OCI-LY7 (cell line): Measurements from ENCODE around the gene SATB1. TPM values are rescaled to one million over a fixed set of nuclear protein-coding genes. Genes with fewer than 3 reads are reported as not detected.

ENCODE experiments used
- BruUV-seq: library from RNA; stranded (reverse); fragments of 400-500 nt; replicated peaks from 2 replicates; lab custom pipeline; 2021; lab: Mats Ljungman, UMichigan
- CTCF ChIA-PET: fragments of 300-600 bp; sonication (Branson Sonifier 250); formaldehyde crosslinking; loops from one replicate; lab custom pipeline; 2022; ENCODE audit warnings: antibody characterized with exemption; ENCODE audit not compliant: unreplicated experiment; lab: Charles Lee
- POLR2A ChIA-PET: fragments of 300-600 bp; sonication (Branson Sonifier 250); formaldehyde crosslinking; loops from one replicate; lab custom pipeline; 2022; ENCODE audit warnings: antibody characterized with exemption; lab: Charles Lee
- DNase-seq: peaks from one replicate; pipeline ENCODE4 v3.0.0-alpha.2; 2015; ENCODE audit warnings: low spot score
- H2AFZ ChIP-seq: fragments of 200-600 bp; sonication (generic), shearing (Covaris generic); 2 replicates; pipeline ENCODE4 v1.6.1; 2014; ENCODE audit warnings: mild to moderate bottlenecking, antibody characterized with exemption, low read length, moderate library complexity
- H3K27ac ChIP-seq: fragments of 200-600 bp; sonication (generic); 2 replicates; pipeline ENCODE4 v1.5.1; 2014; ENCODE audit warnings: mixed run types, low read depth, mild to moderate bottlenecking, moderate library complexity, low read length, inconsistent platforms; ENCODE audit not compliant: poor library complexity, severe bottlenecking
- H3K36me3 ChIP-seq: fragments of 200-600 bp; sonication (generic); 2 replicates; pipeline ENCODE4 v1.6.1; 2014; ENCODE audit warnings: mild to moderate bottlenecking, antibody characterized with exemption, low read length, moderate library complexity, mixed read lengths; ENCODE audit not compliant: insufficient read depth
- H3K4me1 ChIP-seq: fragments of 200-600 bp; sonication (generic); 2 replicates; pipeline ENCODE4 v1.5.1; 2014; ENCODE audit warnings: mild to moderate bottlenecking, low read length; ENCODE audit not compliant: insufficient read depth, poor library complexity, severe bottlenecking
- H3K4me2 ChIP-seq: fragments of 200-600 bp; sonication (generic); 2 replicates; pipeline ENCODE4 v1.6.1; 2014; ENCODE audit warnings: mild to moderate bottlenecking, low read length
- H3K4me3 ChIP-seq: fragments of 200-600 bp; sonication (generic); 2 replicates; pipeline ENCODE4 v1.5.1; 2014; ENCODE audit warnings: mild to moderate bottlenecking, low read depth, low read length; ENCODE audit not compliant: poor library complexity, severe bottlenecking
- H3K79me2 ChIP-seq: fragments of 200-600 bp; sonication (generic); 2 replicates; pipeline ENCODE4 v1.6.1; 2016; ENCODE audit warnings: low read depth, mild to moderate bottlenecking, low read length, moderate library complexity, mixed read lengths; ENCODE audit not compliant: insufficient read depth
- H3K9me2 ChIP-seq: fragments of 200-600 bp; sonication (generic); 2 replicates; pipeline ENCODE4 v1.6.1; 2016; ENCODE audit warnings: mild to moderate bottlenecking, low read length, mixed read lengths; ENCODE audit not compliant: insufficient read depth
- H3K9me3 ChIP-seq: fragments of 200-600 bp; sonication (generic); 2 replicates; pipeline ENCODE4 v1.6.1; 2014; ENCODE audit warnings: mild to moderate bottlenecking, mixed run types, low read length, mixed read lengths
- H4K20me1 ChIP-seq: fragments of 200-600 bp; sonication (generic); 2 replicates; pipeline ENCODE4 v1.6.1; 2014; ENCODE audit warnings: mild to moderate bottlenecking, antibody characterized with exemption, low read length, moderate library complexity, mixed read lengths; ENCODE audit not compliant: insufficient read depth
- CTCF ChIP-seq: fragments of 200-600 bp; sonication (generic); conservative IDR thresholded peaks from 2 replicates; pipeline ENCODE4 v1.5.1; 2014; ENCODE audit warnings: mild to moderate bottlenecking, antibody characterized with exemption, low read length, moderate library complexity, mixed read lengths
- EZH2phosphoT487 ChIP-seq: fragments of 200-600 bp; sonication (generic); IDR thresholded peaks from 2 replicates; pipeline ENCODE4 v1.6.1; 2018; ENCODE audit warnings: low read depth, borderline replicate concordance, mild to moderate bottlenecking, mixed run types, antibody characterized with exemption, low read length, moderate library complexity, mixed read lengths
- intact Hi-C: fragments of 100-400 bp; cut with micrococcal nuclease; formaldehyde crosslinking; loops from one replicate; pipeline ENCODE4 v1.10.0; 2022; ENCODE audit not compliant: unreplicated experiment
- total RNA-seq, 2 experiments: library from RNA; depleted of rRNA in 1 of 2; stranded (reverse); fragments of >200 nt in 1 of 2; shearing (Covaris generic) in 1 of 2; gene quantifications; 2 replicates each; pipeline ENCODE4 v1.2.3, GENCODE V29; 2014 to 2022

The SATB1 gene
- total RNA-seq, 2 experiments from 2014 or later = 2.5 to 5.6 TPM

GRCh38 chr3:18389108-18389733, 35.9 kb downstream of the SATB1 start:
- no peaks in the 10 kb centered on the region for H4K20me1 ChIP-seq
- ChIA-PET CTCF (no interaction called here), POLR2A (interaction anchor here (0.6 to 0.8 kb wide), 4 partner anchors 546 to 782 kb away, joined by 3 to 6 read pairs (median 4); no protein-coding TSS in a partner anchor)
- BruUV-seq = no TSS peak
- intact Hi-C loops = loop anchor here (1.0 to 10.0 kb wide), 3 partner anchors 87 to 495 kb away; no protein-coding TSS in a partner anchor
- TF ChIP-seq EZH2phosphoT487 = no peak
- TF ChIP-seq CTCF = peak; percentile 96
- H3K9me3 ChIP-seq = no peaks in the 10 kb centered on the region
- H3K27ac ChIP-seq = no peak overlapping the region
- DNase-seq = peak; percentile 62
- H2AFZ ChIP-seq = no peak overlapping the region
- H3K4me3 ChIP-seq = no peak overlapping the region
- no peaks in the 10 kb centered on the region for H3K9me2 ChIP-seq
- no peaks in the 10 kb centered on the region for H3K4me1 ChIP-seq
- H3K4me2 ChIP-seq = no peak overlapping the region
- H3K79me2 ChIP-seq = no peaks in the 10 kb centered on the region
- H3K36me3 ChIP-seq = no peaks in the 10 kb centered on the region

- Histone ChIP-seq H3K79me2 (no peaks in the 10 kb centered on the region), H3K4me2 (no peak overlapping the region), H3K36me3 (no peaks in the 10 kb centered on the region), H3K4me3 (no peak overlapping the region), H3K27ac (no peak overlapping the region), H4K20me1 (no peaks in the 10 kb centered on the region), H3K9me3 (no peaks in the 10 kb centered on the region), H3K4me1 (no peaks in the 10 kb centered on the region), H2AFZ (no peak overlapping the region), H3K9me2 (no peaks in the 10 kb centered on the region)
- TF ChIP-seq EZH2phosphoT487 (no peak), CTCF (no peak)
- no TSS peak for BruUV-seq
- CTCF ChIA-PET = no interaction called here
- intact Hi-C loops = loop anchor here (5.0 to 10.0 kb wide), 2 partner anchors 84 to 212 kb away; no protein-coding TSS in a partner anchor
- POLR2A ChIA-PET = interaction anchor here (0.5 to 0.6 kb wide), 2 partner anchors 93 to 173 kb away, joined by 3 to 5 read pairs; no protein-coding TSS in a partner anchor
- DNase-seq = no peak
Observed at GRCh38 chr3:18386274-18386890, 38.8 kb downstream of the SATB1 start.
